Hematopoietic multipotent progenitor cell treated with erythropoietin and hydrocortisone succinate and interleukin-3 and kit ligand, for 15 days (in vitro differentiated cells): ENCODE data around the gene HPCAL1.

Experiments
- DNase-seq: peaks from one replicate; pipeline ENCODE4 v3.0.0-alpha.2; 2015; ENCODE audit warnings: low spot score

Gene HPCAL1

DNA sequence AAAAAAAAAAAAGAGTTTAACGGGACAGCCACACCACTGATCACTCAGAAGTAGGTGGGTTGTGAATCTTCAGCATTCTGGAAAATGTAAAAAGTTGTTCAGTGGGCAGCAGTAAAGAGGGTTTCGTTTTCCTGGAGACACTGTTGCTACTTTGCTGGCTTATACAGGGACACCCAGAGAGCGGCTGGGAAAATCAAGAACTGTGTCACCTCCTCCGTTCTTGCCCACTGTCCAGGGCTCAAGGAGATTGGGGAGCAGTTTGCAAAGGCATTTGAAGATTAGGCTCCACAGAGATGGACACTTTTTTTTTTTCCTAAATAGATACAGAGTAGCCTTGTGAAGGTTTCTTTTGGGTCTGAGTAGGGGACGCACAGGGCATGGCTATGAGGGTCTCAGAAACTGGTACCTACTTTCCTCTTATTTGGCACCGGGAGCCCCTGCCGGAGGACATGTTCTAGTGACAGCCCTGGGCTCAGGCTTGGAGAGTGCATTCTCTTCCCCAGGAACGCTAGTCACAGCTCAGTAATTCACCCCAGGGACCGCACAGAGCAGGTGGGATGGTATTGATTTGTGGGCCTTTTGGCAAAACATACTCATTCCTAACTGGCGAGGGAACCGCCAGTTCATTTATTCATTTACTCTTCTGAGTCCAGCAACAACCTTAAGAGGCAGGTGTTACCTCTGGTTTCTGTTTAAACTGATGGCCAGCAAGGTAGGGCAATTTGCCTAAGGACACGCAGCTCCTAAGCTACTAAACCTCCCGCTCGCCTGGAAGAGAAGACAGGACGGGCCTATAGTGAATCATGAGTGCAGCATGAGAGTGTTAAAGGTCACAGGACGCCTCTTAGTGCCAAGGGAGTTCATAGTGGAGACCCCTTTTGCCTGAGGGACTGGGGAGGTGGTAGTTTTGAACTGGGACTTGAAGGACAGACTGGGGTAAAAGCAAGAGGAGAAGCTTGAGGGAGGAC is 53.1 kb downstream of the HPCAL1 start:
- DNase-seq: no peak

DNA sequence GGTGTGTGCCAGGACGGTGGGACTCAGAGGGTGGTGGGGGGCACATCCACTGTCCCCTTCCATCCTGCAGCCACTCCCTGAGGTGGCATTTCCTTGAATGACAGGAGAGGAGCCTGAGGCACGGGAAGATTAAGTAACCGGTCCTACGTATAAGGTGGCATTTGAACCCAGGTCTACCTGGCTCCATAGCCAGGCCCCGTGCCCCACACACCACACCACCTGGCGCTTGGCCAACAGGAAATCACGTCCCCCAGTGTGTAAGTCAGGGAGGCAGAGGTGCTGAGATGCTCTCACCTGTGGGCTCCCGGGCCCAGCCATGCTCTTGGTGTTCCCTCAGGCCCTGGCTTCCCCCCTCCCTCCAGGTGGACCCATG is 53.7 kb downstream of the HPCAL1 start:
- no peak for DNase-seq

- no peak for DNase-seq
These were observed 54.8 kb downstream of the HPCAL1 start for GRCh38 chr2:10357193-10358169.

DNA sequence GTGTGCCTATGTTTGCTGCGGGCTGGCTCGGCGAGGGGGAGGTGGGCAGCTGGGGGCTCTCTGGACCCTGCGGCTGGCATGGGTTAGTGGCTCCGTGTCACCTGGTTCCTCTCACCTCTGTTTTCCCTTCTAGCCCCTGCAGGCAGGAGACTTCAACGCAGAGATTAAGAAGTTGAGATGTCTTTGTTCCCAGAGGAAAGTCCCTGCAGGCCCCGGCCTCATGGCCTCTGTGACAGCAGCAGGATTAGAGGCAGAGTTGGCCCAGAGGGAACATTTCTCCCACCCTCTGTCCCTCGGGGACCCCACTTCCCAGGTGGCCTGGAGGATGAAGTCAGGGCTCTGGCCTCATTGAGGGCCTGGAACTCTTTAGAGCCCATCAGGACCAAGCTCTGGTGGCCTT is 56.5 kb downstream of the HPCAL1 start:
- DNase-seq: no peak

- DNase-seq: no peak
These were observed 57.1 kb downstream of the HPCAL1 start for GRCh38 chr2:10359731-10360329.

DNA sequence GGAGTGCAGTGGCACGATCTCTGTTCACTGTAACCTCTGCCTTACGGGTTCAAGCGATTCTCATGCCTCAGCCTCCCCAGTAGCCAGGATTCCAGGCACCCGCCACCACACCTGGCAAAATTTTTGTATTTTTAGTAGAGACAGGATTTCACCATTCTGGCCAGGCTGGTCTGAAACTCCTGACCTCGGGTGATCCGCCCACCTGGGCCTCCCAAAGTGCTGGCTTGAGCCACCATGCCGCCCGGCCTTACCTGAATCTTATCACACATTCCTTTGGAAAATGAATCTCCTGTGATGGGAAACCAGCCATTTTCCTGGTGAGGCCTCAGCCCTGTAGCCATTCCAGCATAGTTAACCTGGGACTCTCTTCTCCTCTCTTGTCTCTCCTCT is 57.8 kb downstream of the HPCAL1 start:
- DNase-seq: no peak

- no peak for DNase-seq
These were observed 58.3 kb downstream of the HPCAL1 start for GRCh38 chr2:10360850-10361588.

- no peak for DNase-seq
These were observed 59.6 kb downstream of the HPCAL1 start for GRCh38 chr2:10362096-10362897.

GRCh38 chr2:10362898-10363454 is 60.3 kb downstream of the HPCAL1 start:
- no peak for DNase-seq

DNA sequence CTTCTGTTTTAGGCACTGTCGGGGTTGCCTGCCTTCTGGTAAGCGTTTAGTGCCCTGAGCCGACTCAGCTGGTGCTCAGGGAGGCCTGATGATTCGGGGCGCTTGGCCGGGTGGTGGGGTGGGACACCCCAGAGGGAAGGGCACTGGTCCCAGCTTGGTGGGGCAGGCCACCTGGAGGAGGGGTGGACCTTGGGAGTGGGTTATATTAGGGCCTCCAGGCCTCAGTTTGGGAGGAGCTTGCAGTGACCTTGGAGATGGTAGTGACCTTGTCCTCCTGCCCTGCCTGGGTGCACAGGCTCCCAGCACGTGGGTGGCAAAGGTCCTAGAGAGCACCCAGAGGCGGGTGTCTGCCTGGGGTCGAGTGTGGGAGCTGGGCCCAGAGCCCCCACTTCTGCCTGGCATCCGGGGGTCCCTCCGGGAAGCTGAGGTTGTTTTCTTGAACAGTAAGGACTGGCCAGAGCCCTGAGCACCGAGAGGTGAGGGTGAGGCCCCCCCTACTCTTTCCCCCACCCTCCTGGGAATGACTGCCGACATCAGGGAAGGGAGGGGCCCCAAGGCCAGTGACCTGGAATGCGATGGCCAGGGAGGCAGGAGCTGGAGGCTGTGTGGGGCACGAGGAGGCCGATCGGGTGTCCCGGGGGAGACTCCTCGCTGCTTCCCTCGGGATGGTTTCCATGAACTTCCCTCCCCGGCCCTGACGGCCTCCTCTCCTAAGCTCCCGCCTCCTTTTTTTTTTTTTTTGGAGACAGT is 61.3 kb downstream of the HPCAL1 start:
- DNase-seq: no peak

DNA sequence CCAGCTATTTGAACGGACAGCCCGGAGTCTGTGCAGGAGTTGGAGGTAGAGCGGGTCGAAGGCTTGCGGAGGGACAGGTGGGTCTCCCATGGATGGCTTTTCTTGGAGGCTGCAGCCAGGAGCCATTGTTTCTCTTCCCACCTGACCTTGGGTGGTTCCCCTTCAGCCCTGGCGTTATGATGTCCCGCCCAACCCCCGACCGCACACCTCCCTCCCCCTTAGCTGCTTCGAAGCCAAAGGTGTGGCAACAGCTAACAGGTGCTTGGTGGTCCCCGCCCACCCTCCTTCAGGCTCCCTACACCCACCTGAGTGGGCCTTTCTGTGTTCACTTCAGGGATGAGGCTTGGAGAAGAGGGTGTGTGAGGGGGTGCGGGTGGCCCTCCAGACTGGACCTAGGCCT is 62.7 kb downstream of the HPCAL1 start:
- no peak for DNase-seq

GRCh38 chr2:10366601-10367270 is 64.0 kb downstream of the HPCAL1 start:
- no peak for DNase-seq

GRCh38 chr2:10367472-10368439 is 65.1 kb downstream of the HPCAL1 start:
- no peak for DNase-seq

- no peak for DNase-seq
These were observed 66.0 kb downstream of the HPCAL1 start for GRCh38 chr2:10368491-10369231.

GRCh38 chr2:10369269-10370255 is 66.9 kb downstream of the HPCAL1 start:
- peak; percentile 84 for DNase-seq

DNA sequence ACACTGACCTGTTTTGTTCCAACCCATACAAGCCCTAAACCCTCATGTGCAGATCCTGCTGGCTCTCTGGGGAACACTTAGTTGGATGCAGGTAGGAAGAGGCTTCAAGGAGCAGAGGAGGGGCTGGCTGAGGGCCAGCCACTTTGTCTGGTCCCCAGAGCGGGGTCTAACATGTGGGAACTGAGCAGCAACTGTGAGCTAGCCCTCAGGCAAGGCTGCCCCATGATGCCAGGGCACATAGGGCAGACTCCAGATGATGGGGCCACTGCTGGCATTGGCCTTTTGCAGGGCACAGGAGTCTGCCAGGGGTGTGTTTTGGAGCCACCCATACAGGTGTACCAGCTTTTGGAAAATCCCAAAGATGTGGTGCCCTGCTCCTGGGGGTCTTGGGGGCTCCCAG is 67.7 kb downstream of the HPCAL1 start:
- DNase-seq: no peak
